Muscle of arm (tissue), 12 donors: ENCODE results near the gene ATF7IP. TPM values are rescaled to one million over a fixed set of nuclear protein-coding genes. Genes with fewer than 3 reads are reported as not detected.

Source experiments
- polyA plus RNA-seq, 12 donors: library from polyadenylated mRNA; unstranded; fragments of 120-200 nt; gene quantifications; one replicate each; pipeline ENCODE4 v1.2.1, GENCODE V29; 2013; ENCODE audit not compliant: insufficient read length in 12 of 12

The ATF7IP gene
- polyA plus RNA-seq, 12 donors, result 20.0 to 62.0 (median 39.0) TPM; not detected in 1

Other genes with a start within 250 kb of the ATF7IP start
- 10 to 100 TPM in 11 of 12 donors, not detected in 1; 11.2 to 48.2 (median 22.6) TPM for gene PLBD1, start 202.2 kb downstream of the ATF7IP start, polyA plus RNA-seq